ENCODE data around the gene FGF14.

FGF14 gene

GRCh38 chr13:101755228-101755887, 646.5 kb downstream of the FGF14 start:
- no peak for DNase-seq

GRCh38 chr13:101752432-101752831, 649.4 kb downstream of the FGF14 start:
- DNase-seq: no peak

GRCh38 chr13:101751488-101751887, 650.4 kb downstream of the FGF14 start:
- DNase-seq: no peak

- DNase-seq: no peak
These were observed 652.3 kb downstream of the FGF14 start for GRCh38 chr13:101749584-101749983.

GRCh38 chr13:101747039-101747438, 654.8 kb downstream of the FGF14 start:
- no peak for DNase-seq

GRCh38 chr13:101746513-101746912, 655.3 kb downstream of the FGF14 start:
- no peak for DNase-seq

GRCh38 chr13:101739382-101740178, 662.3 kb downstream of the FGF14 start:
- DNase-seq: no peak

GRCh38 chr13:101738336-101738735, 663.5 kb downstream of the FGF14 start:
- no peak for DNase-seq

- DNase-seq: no peak
These were observed 665.3 kb downstream of the FGF14 start for GRCh38 chr13:101736566-101736965.

GRCh38 chr13:101730420-101731000, 671.3 kb downstream of the FGF14 start:
- no peak for DNase-seq

- DNase-seq: no peak
These were observed 673.2 kb downstream of the FGF14 start for GRCh38 chr13:101728615-101729014.

- no peak for DNase-seq
These were observed 673.8 kb downstream of the FGF14 start for GRCh38 chr13:101728021-101728420.

GRCh38 chr13:101727118-101727517, 674.7 kb downstream of the FGF14 start:
- DNase-seq: no peak

- DNase-seq: no peak
These were observed 675.2 kb downstream of the FGF14 start for GRCh38 chr13:101726681-101727080.

GRCh38 chr13:101718496-101718895, 683.4 kb downstream of the FGF14 start:
- no peak for DNase-seq

- DNase-seq: no peak
These were observed 684.5 kb downstream of the FGF14 start for GRCh38 chr13:101717353-101717752.

GRCh38 chr13:101714195-101714594, 687.7 kb downstream of the FGF14 start:
- DNase-seq: no peak

GRCh38 chr13:101712026-101712348, 689.9 kb downstream of the FGF14 start:
- no peak for DNase-seq

GRCh38 chr13:101711307-101712025, 690.4 kb downstream of the FGF14 start:
- no peak for DNase-seq

- DNase-seq: no peak
These were observed 691.9 kb downstream of the FGF14 start for GRCh38 chr13:101709952-101710351.

- no peak for DNase-seq
These were observed 693.7 kb downstream of the FGF14 start for GRCh38 chr13:101708115-101708514.

GRCh38 chr13:101707659-101708058, 694.2 kb downstream of the FGF14 start:
- no peak for DNase-seq

- DNase-seq: no peak
These were observed 695.2 kb downstream of the FGF14 start for GRCh38 chr13:101706651-101707050.

- DNase-seq: no peak
These were observed 698.0 kb downstream of the FGF14 start for GRCh38 chr13:101703838-101704237.

Data from GOT3 (cell line).